ENCODE data around the gene STK17B. TPM values are rescaled to one million over a fixed set of nuclear protein-coding genes. Genes with fewer than 3 reads are reported as not detected.

Gene STK17B
- total and polyA plus RNA-seq, 9 of the 15 experiments (the other 6 are each of a cell fraction or from before 2014, with no cell fraction given), result 2.3 to 17.7 (median 8.5) TPM

DNA sequence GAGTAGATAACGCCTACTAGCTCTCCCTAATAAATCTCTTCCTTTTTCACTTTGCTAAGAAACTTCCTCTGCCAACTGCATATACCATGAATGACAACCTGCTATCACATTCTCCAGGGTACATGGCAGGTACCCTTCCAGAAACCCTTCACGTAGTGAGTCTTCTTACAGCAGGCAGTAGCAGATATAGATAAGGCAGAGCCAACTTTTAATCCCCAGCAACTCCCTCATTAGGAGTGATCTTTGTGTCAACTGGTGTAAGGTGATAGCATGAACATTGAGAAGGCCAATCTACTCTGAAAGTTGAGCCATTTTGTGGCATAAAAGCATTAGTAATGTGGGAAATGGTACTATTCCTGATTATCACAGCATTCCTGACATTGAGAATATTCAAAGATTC, 5.7 kb upstream of the STK17B start (continued):
- TF ChIP-seq, protein P1, sequence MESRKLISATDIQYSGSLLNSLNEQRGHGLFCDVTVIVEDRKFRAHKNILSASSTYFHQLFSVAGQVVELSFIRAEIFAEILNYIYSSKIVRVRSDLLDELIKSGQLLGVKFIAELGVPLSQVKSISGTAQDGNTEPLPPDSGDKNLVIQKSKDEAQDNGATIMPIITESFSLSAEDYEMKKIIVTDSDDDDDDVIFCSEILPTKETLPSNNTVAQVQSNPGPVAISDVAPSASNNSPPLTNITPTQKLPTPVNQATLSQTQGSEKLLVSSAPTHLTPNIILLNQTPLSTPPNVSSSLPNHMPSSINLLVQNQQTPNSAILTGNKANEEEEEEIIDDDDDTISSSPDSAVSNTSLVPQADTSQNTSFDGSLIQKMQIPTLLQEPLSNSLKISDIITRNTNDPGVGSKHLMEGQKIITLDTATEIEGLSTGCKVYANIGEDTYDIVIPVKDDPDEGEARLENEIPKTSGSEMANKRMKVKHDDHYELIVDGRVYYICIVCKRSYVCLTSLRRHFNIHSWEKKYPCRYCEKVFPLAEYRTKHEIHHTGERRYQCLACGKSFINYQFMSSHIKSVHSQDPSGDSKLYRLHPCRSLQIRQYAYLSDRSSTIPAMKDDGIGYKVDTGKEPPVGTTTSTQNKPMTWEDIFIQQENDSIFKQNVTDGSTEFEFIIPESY (CRISPR knock-in tag; IDR thresholded peaks at IDR 0.05), result no peak
- TF ChIP-seq SRSF3 (IDR thresholded peaks at IDR 0.05; ENCODE audit: insufficient read depth, low read length), result no peak
- no peak for TF ChIP-seq RERE (CRISPR knock-in tag; IDR thresholded peaks at IDR 0.05; ENCODE audit: borderline replicate concordance)
- TF ChIP-seq GABPA (tag; conservative IDR thresholded peaks at IDR 0.05; ENCODE audit: low read depth), result no peak
- no peak for TF ChIP-seq ZNF668 (CRISPR knock-in tag; IDR thresholded peaks at IDR 0.05)
- no peak for TF ChIP-seq ZNF785 (CRISPR knock-in tag; IDR thresholded peaks at IDR 0.05)
- no peak for TF ChIP-seq ZNF121 (CRISPR knock-in tag; conservative IDR thresholded peaks at IDR 0.05)
- no peak for TF ChIP-seq TFAM (CRISPR knock-in tag; conservative IDR thresholded peaks at IDR 0.05)
- TF ChIP-seq CAMTA2 (CRISPR knock-in tag; conservative IDR thresholded peaks at IDR 0.05), result no peak
- no peak for TF ChIP-seq MAX (CRISPR knock-in tag; IDR thresholded peaks at IDR 0.05)
- TF ChIP-seq RBM39 (optimal IDR thresholded peaks at IDR 0.05; ENCODE audit: low read depth, low read length), result no peak
- TF ChIP-seq NR2F6 (CRISPR knock-in tag; IDR thresholded peaks at IDR 0.05), result no peak
- no peak for TF ChIP-seq TAF7 (tag; IDR thresholded peaks at IDR 0.05)
- TF ChIP-seq CLOCK (CRISPR knock-in tag; IDR thresholded peaks at IDR 0.05; ENCODE audit: borderline replicate concordance), result no peak
- TF ChIP-seq RCOR1 (IDR thresholded peaks at IDR 0.05; ENCODE audit: borderline replicate concordance in 1 of 2, low read depth in 2 of 2, low read length in 2 of 2), result peak in 1 of 2 experiments; percentile 54; a peak in 1 of 4 replicates
- no peak for TF ChIP-seq HNRNPH1 (optimal IDR thresholded peaks at IDR 0.05; ENCODE audit: low read depth, low read length)
- TF ChIP-seq MAFG (tag; conservative IDR thresholded peaks at IDR 0.05), result no peak
- no peak for TF ChIP-seq NRF1 (conservative IDR thresholded peaks at IDR 0.05 in 1 of 2, IDR thresholded peaks at IDR 0.05 in 1 of 2)
- peak; percentile 86 for TF ChIP-seq SMARCA4 (IDR thresholded peaks at IDR 0.05)
- TF ChIP-seq CBX5 (IDR thresholded peaks at IDR 0.05; ENCODE audit: borderline replicate concordance, low read depth), result no peak
